HG03280 (cell line): ENCODE results near the gene LTC4S.
"Not testable (repeated sequence)": the region's sequence is repeated elsewhere in the genome, so short reads cannot be mapped to it uniquely, and the experiment has no call there.

Experiments used
- ATAC-seq: cut with Tn5 transposase; IDR thresholded peaks from one replicate; pipeline ENCODE4 v1.9.1; 2021; ENCODE audit warnings: mild to moderate bottlenecking, moderate library complexity; ENCODE audit not compliant: unreplicated experiment

Gene LTC4S

DNA sequence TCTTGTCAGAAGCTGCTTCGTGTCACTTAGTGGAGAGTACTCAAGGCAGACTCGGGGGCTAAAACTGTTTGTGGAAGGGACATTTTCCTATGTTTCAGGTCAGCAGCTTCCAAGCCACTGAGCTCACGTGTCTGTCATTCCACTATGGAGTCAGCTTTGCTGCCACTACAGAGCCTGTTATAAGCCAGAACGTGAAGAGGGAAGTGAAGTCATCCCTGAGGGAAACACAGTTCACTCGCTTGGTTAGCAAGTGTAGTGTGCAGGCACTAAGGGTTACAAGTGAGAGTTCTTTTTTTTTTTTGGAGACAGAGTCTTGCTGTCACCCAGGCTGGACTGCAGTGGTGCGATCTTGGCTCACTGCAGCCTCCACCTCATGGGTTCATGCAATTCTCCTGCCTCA, 24.5 kb upstream of the LTC4S start:
- ATAC-seq = no peak

DNA sequence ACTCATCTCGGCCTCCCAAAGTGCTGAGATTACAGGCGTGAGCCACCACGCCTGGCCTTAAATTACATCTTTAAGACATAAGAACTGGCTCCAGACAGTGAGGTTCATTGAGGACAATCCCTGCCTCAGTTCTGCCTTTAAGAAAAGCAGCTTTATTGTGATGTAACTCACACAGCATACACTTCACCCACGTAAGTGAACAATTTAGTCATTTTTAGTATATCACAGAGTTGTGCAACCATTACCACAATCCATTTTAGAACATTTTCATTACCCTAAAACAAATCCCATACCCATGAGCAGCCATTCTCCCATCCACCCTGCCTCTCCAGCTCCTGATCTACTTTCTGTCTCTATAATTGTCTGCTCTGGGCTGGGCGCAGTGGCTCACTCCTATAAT, 24.0 kb upstream of the LTC4S start:
- ATAC-seq = no peak

GRCh38 chr5:179771311-179771895, 22.4 kb upstream of the LTC4S start:
- ATAC-seq = no peak

GRCh38 chr5:179772351-179772750, 21.4 kb upstream of the LTC4S start:
- no peak for ATAC-seq

DNA sequence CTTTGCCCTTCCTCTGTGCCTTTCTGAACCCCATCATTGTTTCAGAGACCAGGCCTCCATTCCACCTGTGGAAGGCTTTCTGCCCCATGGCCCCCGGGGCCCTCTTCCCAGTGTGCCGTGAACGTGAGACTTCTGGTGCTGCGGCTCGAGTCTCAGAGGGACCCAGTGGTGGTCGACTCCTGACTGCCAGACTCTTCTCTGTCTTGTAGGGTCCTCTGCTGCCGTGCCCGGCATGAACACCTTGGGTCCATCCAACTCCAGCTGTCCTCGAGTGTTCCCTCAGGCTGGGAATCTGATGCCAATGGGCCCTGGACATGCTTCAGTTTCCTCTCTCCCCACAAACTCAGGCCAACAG, 20.1 kb upstream of the LTC4S start:
- no peak for ATAC-seq

DNA sequence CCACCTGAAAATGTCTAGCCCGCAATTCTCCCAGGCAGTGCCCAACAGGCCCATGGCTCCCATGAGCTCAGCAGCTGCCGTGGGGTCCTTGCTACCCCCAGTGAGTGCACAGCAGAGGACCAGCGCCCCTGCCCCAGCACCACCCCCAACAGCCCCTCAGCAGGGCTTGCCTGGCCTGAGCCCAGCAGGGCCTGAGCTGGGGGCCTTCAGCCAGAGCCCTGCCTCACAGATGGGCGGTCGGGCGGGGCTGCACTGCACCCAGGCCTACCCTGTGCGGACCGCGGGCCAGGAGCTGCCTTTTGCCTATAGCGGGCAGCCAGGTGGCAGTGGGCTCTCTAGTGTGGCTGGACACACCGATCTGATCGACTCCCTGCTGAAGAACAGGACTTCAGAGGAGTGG, 19.3 kb upstream of the LTC4S start:
- no peak for ATAC-seq

DNA sequence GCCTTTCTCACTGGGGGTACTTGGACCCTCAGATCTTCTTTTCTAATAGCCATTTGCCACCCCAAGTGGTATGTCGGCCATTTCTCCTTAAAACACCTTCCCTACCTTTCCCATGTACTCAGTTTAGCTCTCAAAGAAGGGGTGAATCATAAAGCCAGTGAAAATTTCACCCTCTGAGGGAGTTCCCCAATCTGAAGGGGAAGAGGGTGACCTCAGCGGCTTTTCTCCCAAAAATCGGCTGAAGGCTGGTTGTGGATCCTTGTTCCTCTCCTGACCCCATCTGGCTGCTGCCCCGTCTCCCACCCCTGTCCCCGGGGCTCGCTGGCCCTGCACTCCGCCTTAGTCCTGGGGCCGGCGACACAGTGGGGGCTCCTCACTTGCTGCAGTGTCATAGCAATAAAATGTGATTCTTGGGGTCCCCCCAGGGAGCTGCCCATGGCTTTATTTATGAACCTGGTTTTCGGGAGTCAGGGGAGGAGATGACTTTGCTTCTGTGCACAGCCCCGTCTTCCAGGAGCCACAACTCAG, 17.3 kb upstream of the LTC4S start:
- ATAC-seq = no peak

DNA sequence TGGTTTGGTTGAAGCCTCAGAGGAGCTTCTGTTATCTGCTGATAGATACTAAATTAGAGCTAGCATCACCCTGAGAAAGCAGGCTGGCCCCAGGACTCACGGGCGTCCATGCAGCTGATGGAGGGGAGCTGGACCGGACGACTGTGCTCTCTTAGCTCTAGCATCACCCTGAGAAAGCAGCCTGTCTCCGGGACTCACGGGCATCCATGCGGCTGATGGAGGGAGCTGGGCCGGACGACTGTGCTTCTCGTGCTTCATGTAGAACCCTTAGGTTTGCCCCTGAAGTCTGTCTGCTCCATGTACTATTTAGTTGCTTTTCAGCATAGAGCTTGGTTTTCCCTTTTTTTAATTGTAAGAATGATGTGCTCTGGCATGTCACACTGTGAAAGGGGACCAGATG, 16.3 kb upstream of the LTC4S start:
- ATAC-seq = no peak

DNA sequence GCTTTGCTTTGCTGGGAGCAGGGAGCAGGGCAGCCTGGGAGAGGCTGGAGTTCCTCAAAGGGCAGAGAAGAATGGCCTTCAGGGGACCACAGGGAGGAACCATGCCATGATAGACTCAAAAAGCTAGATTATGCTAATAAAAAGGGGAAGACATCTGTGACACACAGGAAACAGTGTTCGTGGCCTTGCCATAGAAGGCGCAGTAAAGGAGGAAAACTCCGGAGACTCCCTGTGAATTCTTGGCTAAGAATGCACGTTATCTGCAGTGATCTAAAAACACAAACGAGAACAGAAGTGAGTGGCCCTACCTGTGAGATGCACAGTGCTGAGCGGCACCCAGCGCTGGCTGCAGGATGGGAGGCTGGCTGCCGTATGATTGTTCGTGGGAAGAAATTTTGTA, 15.9 kb upstream of the LTC4S start:
- no peak for ATAC-seq

- no peak for ATAC-seq
Measured at GRCh38 chr5:179778591-179778990, 15.2 kb upstream of the LTC4S start.

DNA sequence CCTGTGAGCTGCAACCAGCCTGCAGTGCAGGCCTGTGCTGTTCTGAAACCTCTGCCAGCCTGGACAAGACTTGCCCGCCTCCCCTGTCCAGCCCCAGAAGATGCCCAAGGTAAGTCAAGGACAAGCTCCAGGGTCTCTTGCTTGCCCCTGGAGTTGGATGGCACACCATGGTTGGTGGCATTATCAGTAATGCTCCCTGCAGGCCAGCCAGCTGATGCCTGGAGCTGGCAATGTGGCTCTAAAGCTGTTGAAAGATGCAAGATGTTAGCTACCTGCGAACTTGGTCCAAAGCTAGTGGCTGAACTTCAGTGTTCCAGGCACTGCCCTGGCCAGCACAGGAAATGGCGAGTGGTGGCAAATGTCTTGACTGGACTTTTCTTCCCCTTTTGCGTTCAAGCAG, 14.0 kb upstream of the LTC4S start:
- no peak for ATAC-seq

DNA sequence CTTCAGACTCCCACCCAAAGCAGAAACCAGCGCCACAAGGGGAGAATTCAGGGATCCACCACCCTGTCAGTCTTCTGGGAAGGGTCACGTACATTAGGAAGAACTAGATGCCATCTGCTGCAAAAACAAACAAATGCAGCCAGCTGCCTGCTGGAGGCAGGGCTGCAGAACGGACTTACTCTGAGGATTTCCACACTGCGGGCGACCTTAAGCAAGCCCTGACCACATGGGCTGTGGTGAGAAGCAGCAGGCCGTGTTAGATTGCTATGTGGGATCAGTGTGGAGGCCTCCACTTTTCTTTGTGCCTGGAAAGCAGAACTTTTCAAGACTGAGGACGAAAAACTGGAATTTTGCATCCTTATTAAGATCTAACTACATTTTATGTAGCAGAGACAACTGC, 13.4 kb upstream of the LTC4S start:
- no peak for ATAC-seq

DNA sequence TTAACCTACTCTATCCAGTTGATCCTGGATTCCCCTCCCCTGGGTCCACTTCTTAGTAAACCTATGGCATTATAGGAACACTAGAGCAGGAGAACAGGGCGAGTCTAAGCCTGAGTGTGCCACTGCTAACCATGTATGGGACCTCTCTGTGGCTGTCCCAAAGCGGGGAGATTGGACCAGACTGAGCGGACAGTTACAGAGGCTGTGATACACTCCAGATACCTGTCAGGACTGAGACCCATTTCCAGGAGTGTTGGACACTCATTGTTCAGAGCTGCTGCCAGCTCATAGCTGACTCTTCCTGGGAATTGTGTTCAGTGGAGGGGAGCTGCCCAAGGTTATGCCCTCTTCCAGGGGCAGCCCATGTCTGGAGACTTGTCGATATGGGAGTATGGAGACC, 11.9 kb upstream of the LTC4S start:
- no peak for ATAC-seq

DNA sequence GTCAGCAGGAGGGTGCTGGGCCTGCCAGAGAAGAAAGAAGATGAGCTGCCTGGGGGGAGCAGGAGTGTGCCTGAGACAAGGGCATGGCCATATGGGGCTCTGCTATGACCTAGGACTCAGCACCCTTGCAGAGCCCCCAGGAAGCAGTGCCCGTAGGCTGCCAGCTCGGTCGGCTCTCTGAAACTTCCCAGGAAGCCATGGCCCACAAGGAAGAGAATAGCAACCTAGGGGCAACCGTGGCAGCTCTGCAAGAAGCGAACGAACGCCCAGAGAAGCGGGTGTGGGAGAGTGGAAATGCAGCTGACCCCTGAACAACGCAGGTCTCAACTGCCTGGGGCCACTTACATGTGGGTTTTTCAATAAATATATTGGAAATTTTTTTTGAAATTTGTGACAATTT, 10.7 kb upstream of the LTC4S start:
- no peak for ATAC-seq

DNA sequence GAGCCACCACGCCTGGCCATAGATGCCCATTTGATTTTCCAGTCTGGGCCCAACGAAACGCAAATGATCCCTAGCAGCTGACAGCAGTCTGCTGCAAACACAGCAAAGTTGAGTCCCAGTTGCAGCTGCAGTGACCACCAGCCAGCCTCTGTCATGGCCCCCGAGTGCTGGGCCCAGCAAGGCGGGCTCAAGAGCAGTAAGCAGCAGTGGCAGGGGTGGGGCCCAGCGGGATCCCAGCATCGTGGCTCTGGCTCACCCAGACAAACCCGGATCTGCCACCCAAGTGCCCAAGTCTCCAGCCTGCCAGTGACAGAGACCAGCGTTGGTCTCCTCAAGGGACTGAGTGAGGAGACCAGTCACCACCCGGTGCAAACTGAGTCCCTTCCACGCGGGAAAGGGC, 6.9 kb upstream of the LTC4S start:
- ATAC-seq = no peak

- ATAC-seq = no peak
Measured at GRCh38 chr5:179788193-179788854, 5.5 kb upstream of the LTC4S start.

DNA sequence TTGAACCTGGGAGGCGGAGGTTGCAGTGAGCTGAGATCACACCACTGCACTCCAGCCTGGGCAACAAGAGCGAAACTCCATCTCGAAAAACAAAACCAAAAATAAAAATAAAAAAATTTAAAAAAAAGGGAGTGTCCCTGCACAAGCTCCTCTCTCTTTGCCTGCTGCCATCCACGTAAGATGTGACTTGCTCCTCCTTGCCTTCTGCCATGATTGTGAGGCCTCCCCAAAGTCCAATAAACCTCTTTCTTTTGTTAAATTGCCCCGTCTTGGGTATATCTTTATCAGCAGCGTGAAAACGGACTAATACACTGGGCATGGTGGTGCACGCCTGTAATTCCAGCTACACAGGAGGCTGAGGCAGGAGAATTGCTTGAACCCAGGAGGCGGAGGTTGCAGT, 4.5 kb upstream of the LTC4S start:
- ATAC-seq = not testable (repeated sequence)

DNA sequence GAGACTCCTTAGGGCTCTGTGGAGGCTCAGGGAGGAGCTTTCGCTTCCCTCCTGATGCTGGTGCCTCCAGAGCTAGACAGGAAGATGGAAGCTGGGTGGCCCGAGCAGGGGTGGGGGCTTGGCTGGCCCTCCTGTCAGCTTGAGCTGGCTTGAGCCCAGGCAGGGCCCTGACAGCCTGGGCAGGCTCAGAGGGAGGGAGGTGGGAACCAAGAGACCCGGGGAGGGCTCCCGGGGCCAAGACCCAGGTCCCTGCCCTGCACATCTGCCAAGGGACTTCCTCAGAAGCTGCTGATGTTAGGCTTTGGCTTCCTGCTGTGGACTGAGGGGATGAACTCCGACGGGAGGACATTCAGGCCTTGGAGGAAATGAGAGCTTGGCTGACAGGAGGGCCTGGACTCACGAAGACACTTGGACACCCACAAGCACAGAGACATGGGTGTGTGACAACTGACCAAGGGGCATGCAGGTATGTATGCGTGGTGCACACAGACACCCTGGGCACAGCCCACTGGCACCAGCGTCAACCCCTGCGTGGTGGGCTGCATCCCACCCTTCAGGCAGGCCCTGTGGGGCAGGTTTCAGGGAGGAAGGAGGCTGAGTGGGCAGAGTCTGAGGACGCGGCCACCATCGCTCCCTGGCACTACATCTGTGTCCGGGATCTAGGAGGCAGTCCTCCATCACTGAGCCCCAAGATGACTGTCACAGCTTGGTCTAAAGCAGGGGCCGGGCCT, 1.7 kb upstream of the LTC4S start:
- no peak for ATAC-seq

DNA sequence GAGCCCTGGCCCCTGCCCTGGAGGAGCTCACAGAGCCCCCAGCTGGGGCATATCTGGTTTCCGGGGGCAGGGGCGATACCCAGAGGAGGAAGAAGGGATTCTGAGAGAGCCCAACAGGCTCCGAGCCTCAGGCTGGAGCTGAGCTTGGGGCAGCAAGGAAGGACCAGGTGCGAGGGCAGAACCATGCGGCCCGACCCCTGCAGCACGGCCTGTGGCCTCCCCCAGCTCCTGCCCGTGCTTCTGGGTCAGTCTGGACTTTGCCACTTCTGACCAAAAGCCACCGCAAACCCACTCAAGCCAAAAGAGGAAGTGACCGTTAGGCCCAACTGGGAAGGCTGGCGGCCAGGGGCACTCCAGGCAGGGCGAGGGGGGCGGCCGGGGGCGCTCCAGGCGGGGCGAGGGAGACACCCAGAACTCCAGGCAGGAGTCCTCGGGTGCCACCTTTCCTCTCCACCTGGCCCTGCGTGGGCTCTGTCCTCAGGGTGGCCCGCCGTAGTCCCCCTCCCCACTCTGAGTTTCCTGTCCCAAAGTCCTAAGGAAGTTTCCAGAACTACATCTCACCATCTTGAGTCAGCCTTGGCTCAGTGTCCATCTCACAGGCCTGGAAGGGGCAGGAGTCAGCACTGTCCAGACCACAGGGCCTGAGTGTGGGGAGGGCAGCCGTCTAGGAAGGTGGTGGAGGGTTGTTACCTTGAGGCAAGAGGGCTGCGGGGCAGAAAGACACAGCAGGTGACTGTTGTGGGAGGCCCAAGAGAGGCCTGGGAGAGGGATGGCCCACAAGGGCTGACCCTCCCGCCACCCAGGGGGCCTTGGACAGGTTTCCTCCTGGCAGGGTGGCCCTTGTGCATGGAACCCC, 946 bp upstream of the LTC4S start:
- no peak for ATAC-seq

DNA sequence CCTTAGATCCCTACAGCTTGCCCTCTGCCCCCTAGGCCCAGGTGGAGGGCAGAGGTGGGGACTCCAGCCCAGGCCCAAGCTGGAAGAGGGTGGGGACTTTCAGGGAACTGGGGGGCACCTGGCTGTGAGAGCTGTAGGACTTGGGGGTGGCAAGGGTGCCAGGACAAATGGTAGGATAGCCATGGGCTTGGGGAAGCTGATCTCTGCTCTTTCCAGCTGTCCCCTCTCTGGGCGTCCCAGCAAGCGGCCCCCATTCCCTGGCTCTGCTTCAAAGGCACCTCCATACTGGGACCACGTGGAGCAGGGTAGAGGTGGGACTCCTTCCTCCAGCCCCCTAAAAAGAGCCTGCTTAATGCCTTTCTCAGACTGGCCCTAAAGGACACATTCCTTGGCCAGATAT, 385 bp downstream of the LTC4S start:
- no peak for ATAC-seq

GRCh38 chr5:179794575-179794974, 789 bp downstream of the LTC4S start:
- ATAC-seq = no peak
